Liver (tissue), 3 donors: ENCODE measurements around the gene SLC38A3.

Source experiments
- ATF3 ChIP-seq: IDR thresholded peaks from 2 replicates; pipeline ENCODE4 v1.6.1; 2016; ENCODE audit warnings: antibody characterized with exemption
- EGR1 ChIP-seq, 2 donors: IDR thresholded peaks; 2 replicates each; pipeline ENCODE4 v1.6.1; 2016 to 2018; ENCODE audit warnings: antibody characterized with exemption in 2 of 2, low read depth in 2 of 2
- FOXA1 ChIP-seq: IDR thresholded peaks from 2 replicates; pipeline ENCODE4 v1.6.1; 2016; ENCODE audit warnings: antibody characterized with exemption
- GABPA ChIP-seq, 2 donors: IDR thresholded peaks in 1 of 2; conservative IDR thresholded peaks in 1 of 2; 2 replicates each; pipeline ENCODE4 v1.6.1; 2016; ENCODE audit warnings: antibody characterized with exemption in 2 of 2, mild to moderate bottlenecking in 1 of 2, moderate library complexity in 1 of 2
- MAX ChIP-seq: IDR thresholded peaks from 2 replicates; pipeline ENCODE4 v1.6.1; 2016; ENCODE audit warnings: antibody characterized with exemption
- NR2F2 ChIP-seq: IDR thresholded peaks from 2 replicates; pipeline ENCODE4 v1.6.1; 2016; ENCODE audit warnings: antibody characterized with exemption
- TAF1 ChIP-seq: conservative IDR thresholded peaks from 2 replicates; pipeline ENCODE4 v1.6.1; 2016; ENCODE audit warnings: antibody characterized with exemption, mild to moderate bottlenecking
- YY1 ChIP-seq: IDR thresholded peaks from 2 replicates; pipeline ENCODE4 v1.6.1; 2016; ENCODE audit warnings: antibody characterized with exemption, mild to moderate bottlenecking
- TF ChIP-seq, protein P1 (sequence below): fragments of 150-350 bp; IDR thresholded peaks from 2 replicates; pipeline ENCODE4 v1.5.1; 2017; ENCODE audit warnings: improper control_type of control experiment, low read depth, low read length; ENCODE audit not compliant: missing input control
- TF ChIP-seq, protein P2 (sequence below): IDR thresholded peaks from 2 replicates; pipeline ENCODE4 v1.6.1; 2016; ENCODE audit warnings: antibody characterized with exemption, mild to moderate bottlenecking
- donor health status: healthy.
- donor health status: healthy.

- TF ChIP-seq, protein P1, sequence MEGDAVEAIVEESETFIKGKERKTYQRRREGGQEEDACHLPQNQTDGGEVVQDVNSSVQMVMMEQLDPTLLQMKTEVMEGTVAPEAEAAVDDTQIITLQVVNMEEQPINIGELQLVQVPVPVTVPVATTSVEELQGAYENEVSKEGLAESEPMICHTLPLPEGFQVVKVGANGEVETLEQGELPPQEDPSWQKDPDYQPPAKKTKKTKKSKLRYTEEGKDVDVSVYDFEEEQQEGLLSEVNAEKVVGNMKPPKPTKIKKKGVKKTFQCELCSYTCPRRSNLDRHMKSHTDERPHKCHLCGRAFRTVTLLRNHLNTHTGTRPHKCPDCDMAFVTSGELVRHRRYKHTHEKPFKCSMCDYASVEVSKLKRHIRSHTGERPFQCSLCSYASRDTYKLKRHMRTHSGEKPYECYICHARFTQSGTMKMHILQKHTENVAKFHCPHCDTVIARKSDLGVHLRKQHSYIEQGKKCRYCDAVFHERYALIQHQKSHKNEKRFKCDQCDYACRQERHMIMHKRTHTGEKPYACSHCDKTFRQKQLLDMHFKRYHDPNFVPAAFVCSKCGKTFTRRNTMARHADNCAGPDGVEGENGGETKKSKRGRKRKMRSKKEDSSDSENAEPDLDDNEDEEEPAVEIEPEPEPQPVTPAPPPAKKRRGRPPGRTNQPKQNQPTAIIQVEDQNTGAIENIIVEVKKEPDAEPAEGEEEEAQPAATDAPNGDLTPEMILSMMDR: no peak
- TF ChIP-seq, protein P2, sequence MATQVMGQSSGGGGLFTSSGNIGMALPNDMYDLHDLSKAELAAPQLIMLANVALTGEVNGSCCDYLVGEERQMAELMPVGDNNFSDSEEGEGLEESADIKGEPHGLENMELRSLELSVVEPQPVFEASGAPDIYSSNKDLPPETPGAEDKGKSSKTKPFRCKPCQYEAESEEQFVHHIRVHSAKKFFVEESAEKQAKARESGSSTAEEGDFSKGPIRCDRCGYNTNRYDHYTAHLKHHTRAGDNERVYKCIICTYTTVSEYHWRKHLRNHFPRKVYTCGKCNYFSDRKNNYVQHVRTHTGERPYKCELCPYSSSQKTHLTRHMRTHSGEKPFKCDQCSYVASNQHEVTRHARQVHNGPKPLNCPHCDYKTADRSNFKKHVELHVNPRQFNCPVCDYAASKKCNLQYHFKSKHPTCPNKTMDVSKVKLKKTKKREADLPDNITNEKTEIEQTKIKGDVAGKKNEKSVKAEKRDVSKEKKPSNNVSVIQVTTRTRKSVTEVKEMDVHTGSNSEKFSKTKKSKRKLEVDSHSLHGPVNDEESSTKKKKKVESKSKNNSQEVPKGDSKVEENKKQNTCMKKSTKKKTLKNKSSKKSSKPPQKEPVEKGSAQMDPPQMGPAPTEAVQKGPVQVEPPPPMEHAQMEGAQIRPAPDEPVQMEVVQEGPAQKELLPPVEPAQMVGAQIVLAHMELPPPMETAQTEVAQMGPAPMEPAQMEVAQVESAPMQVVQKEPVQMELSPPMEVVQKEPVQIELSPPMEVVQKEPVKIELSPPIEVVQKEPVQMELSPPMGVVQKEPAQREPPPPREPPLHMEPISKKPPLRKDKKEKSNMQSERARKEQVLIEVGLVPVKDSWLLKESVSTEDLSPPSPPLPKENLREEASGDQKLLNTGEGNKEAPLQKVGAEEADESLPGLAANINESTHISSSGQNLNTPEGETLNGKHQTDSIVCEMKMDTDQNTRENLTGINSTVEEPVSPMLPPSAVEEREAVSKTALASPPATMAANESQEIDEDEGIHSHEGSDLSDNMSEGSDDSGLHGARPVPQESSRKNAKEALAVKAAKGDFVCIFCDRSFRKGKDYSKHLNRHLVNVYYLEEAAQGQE: no peak
- TF ChIP-seq YY1 (no peak), MAX (no peak), EGR1 (IDR thresholded peaks at IDR 0.05; ENCODE audit: low read depth in 2 of 2) (no peak), TAF1 (no peak), NR2F2 (no peak), ATF3 (no peak), GABPA (IDR thresholded peaks at IDR 0.05 in 1 of 2, conservative IDR thresholded peaks at IDR 0.05 in 1 of 2) (no peak), FOXA1 (no peak)
These were observed 41.3 kb upstream of the SLC38A3 start for GRCh38 chr3:50163572-50164455.
